Measurements from ENCODE around the gene LAGE3.
A peak's percentile ranks its signal among the peaks of the same experiment; 100 is the strongest.

Gene LAGE3

GRCh38 chrX:154481911-154482601 is 3.0 kb upstream of the LAGE3 start:
- DNase-seq (ENCODE audit: low read depth) = no peak
- no peak overlapping the region for H3K4me3 ChIP-seq (ENCODE audit: low read depth, low read length)
- no peak for TF ChIP-seq MAX (IDR thresholded peaks at IDR 0.05; ENCODE audit: low read depth, low read length)
- TF ChIP-seq POLR2A (IDR thresholded peaks at IDR 0.05; ENCODE audit: extremely low read depth, insufficient read length) = no peak
- no peak for TF ChIP-seq CTCF (IDR thresholded peaks at IDR 0.05; ENCODE audit: low read depth, low read length)
- no peak for TF ChIP-seq MYC (IDR thresholded peaks at IDR 0.05; ENCODE audit: low read depth, low read length)

DNA sequence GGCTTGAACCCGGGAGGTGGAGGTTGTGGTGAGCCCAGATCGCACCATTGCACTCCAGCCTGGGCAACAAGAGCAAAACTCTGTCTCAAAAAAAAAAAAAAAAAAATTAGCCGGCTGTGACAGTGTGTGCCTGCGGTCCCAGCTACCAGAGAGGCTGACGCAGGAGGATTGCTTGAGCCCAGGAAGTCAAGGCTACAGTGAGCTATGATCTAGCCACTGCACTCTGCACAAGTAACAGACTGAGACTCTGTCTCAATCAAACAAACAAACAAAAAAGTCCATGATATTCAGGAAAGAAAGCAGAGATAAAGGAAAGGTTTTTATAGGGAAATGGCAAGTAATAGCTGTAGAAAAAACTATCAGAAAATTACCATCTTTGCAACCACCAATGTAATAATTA is 2.1 kb upstream of the LAGE3 start:
- no peak for TF ChIP-seq POLR2A (IDR thresholded peaks at IDR 0.05; ENCODE audit: extremely low read depth, insufficient read length)
- no peak for TF ChIP-seq CTCF (IDR thresholded peaks at IDR 0.05; ENCODE audit: low read depth, low read length)
- TF ChIP-seq MYC (IDR thresholded peaks at IDR 0.05; ENCODE audit: low read depth, low read length) = no peak
- no peak for DNase-seq (ENCODE audit: low read depth)
- H3K4me3 ChIP-seq (ENCODE audit: low read depth, low read length) = no peak overlapping the region

DNA sequence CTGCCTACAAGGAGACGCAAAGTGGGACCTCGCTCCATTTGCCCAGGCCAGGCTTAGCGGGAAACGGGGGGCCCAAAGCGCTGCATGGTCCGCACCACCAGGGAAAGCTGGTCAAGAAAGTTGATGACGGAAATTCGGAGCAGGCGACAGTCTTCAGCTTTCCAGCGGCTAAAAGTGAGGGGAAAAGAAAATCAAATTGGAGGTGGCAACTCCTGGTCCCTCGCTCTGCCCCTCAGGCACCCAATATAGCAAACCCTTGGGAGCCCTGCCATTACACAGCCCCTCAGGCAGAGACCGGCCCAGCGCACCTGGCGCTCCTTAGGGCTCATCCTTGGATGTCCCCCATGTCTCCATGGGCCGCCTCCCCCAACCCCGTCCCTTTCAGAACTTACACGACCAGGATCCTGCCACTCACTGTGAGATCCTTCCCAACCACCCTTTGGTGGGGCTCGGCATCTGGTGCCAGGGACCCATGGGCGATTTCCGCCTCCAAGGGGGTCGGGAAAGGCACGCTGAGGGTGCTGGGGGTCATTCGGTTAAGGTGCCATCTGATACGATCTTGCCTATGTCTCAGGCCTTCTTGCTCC is 1.1 kb downstream of the LAGE3 start:
- H3K4me3 ChIP-seq (ENCODE audit: low read depth, low read length) = peak overlapping the region; percentile 74
- DNase-seq (ENCODE audit: low read depth) = no peak
- TF ChIP-seq MAX (IDR thresholded peaks at IDR 0.05; ENCODE audit: low read depth, low read length) = no peak
- no peak for TF ChIP-seq MYC (IDR thresholded peaks at IDR 0.05; ENCODE audit: low read depth, low read length)
- TF ChIP-seq CTCF (IDR thresholded peaks at IDR 0.05; ENCODE audit: low read depth, low read length) = no peak
- no peak for TF ChIP-seq POLR2A (IDR thresholded peaks at IDR 0.05; ENCODE audit: extremely low read depth, insufficient read length)

DNA sequence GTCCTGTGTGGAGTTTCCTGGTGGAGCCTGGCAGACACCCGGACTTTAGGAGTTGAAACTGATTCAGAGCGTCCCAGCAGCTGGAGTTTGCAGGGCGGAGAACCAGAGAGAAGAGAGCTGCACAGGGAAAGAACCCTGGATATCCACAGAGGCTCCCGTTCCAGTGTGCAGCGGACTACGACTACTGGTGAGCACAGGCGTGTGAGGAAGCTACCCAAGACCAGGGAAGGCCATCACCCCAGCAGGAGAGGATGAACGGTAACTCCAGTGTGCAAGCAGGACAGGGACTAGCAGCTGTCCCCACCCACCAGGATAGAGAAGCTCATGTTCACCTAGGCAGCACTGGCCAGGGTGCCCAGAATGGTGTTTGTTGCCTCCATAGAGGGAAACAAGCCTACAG is 2.3 kb downstream of the LAGE3 start:
- TF ChIP-seq MAX (IDR thresholded peaks at IDR 0.05; ENCODE audit: low read depth, low read length) = no peak
- H3K4me3 ChIP-seq (ENCODE audit: low read depth, low read length) = no peak overlapping the region
- DNase-seq (ENCODE audit: low read depth) = no peak

- no peak for DNase-seq (ENCODE audit: low read depth)
- no peak for TF ChIP-seq CTCF (IDR thresholded peaks at IDR 0.05; ENCODE audit: low read depth, low read length)
- no peak for TF ChIP-seq MAX (IDR thresholded peaks at IDR 0.05; ENCODE audit: low read depth, low read length)
- TF ChIP-seq MYC (IDR thresholded peaks at IDR 0.05; ENCODE audit: low read depth, low read length) = no peak
- H3K4me3 ChIP-seq (ENCODE audit: low read depth, low read length) = no peak overlapping the region
Measured at GRCh38 chrX:154473683-154474082, 5.4 kb downstream of the LAGE3 start.

DNA sequence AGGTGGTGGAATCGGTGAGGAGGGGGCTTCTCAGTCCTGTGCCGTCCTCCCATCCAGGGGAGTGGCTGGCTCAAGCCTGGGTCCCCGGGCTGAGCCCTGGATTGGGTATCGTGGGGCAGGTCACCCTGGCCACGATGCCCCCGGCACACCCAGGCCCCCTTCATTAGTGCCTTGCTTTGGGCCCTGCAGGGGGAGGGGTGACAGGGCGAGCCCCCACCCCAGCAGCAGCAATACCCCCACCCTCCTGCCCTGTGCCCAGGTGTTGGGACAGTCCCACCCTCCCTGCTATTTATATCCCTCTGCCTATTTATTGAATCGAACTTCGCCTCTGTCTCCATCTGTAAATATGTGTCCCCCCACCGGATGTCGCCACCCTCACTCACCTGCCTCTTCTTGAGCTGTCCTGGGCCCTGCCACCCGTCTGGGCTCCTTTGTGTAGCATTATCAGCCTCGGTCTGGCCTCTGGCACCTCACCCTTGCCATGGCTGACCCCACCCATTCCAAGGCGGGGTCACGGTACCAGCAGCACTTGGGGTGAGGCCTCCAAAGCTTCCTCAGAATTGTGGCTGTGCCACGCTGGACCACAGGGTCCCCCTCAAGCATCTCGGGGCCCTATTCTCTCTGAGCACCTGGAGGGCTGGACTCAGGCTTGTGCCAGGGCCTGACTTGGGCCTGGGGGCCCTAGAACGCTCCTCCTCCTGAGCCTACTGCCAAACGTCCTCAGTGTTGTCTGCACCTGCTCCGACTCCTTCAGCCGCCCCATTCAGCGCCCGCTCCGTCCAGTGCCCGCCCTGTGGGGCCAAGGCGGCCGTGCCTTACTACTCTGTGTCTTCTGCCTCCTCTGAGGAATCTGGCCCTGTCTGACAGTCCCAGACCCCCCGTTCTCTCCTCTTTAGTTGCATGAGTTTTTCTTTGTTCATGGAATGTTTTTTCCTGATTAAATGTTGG is 6.1 kb downstream of the LAGE3 start:
- TF ChIP-seq POLR2A (IDR thresholded peaks at IDR 0.05; ENCODE audit: extremely low read depth, insufficient read length) (no peak), CTCF (IDR thresholded peaks at IDR 0.05; ENCODE audit: low read depth, low read length) (no peak), MYC (IDR thresholded peaks at IDR 0.05; ENCODE audit: low read depth, low read length) (no peak), MAX (IDR thresholded peaks at IDR 0.05; ENCODE audit: low read depth, low read length) (no peak)
- no peak overlapping the region for H3K4me3 ChIP-seq (ENCODE audit: low read depth, low read length)
- no peak for DNase-seq (ENCODE audit: low read depth)

Data from NB4 (cell line).